Jurkat, Clone E6-1 (cell line): ENCODE data around the gene POTEM.
"Not testable (repeated sequence)": the region's sequence is repeated elsewhere in the genome, so short reads cannot be mapped to it uniquely, and the experiment has no call there.

ENCODE experiments used
- DNase-seq: peaks from one replicate; pipeline ENCODE4 v3.0.0-alpha.2; 2011; ENCODE audit warnings: low read depth, low spot score
- H3K4me3 ChIP-seq: 2 replicates; pipeline ENCODE4 v1.5.1; 2011; ENCODE audit warnings: mild to moderate bottlenecking, low read length, control low read depth, moderate library complexity

The POTEM gene

GRCh38 chr14:19026649-19027351, 59.6 kb downstream of the POTEM start:
- H3K4me3 ChIP-seq, DNase-seq: not testable (repeated sequence)

- DNase-seq, H3K4me3 ChIP-seq: not testable (repeated sequence)
These were observed 60.7 kb downstream of the POTEM start for GRCh38 chr14:19027895-19028294.

- H3K4me3 ChIP-seq, DNase-seq: not testable (repeated sequence)
These were observed 69.7 kb downstream of the POTEM start for GRCh38 chr14:19036811-19037382.

GRCh38 chr14:19038060-19038664, 70.9 kb downstream of the POTEM start:
- H3K4me3 ChIP-seq, DNase-seq: not testable (repeated sequence)

- H3K4me3 ChIP-seq: not testable (repeated sequence)
These were observed 71.6 kb downstream of the POTEM start for GRCh38 chr14:19038785-19039184.

GRCh38 chr14:19043384-19043783, 76.2 kb downstream of the POTEM start:
- H3K4me3 ChIP-seq, DNase-seq: not testable (repeated sequence)

More at GRCh38 chr14:19038785-19039184, 71.6 kb downstream of the POTEM start:
- DNase-seq: not testable (repeated sequence)
